Fibroblast of lung (primary cell): ENCODE results near the gene UBE3C. TPM values are rescaled to one million over a fixed set of nuclear protein-coding genes. Genes with fewer than 3 reads are reported as not detected.
A peak's percentile ranks its signal among the peaks of the same experiment; 100 is the strongest.

ENCODE experiments used
- DNase-seq, 2 donors: peaks; one replicate each; pipeline versions ENCODE4 v3.0.0 to v3.0.0-alpha.2; 2010; ENCODE audit warnings: low read depth in 2 of 2
- H2AFZ ChIP-seq: 2 replicates; pipeline ENCODE4 v1.5.1; 2012; ENCODE audit warnings: low read length, control low read depth, inconsistent platforms
- H3K27ac ChIP-seq: 2 replicates; pipeline ENCODE4 v1.5.1; 2011; ENCODE audit warnings: low read length, control low read depth; ENCODE audit not compliant: insufficient read depth
- H3K27me3 ChIP-seq: 2 replicates; pipeline ENCODE4 v1.5.1; 2011; ENCODE audit warnings: mild to moderate bottlenecking, low read length; ENCODE audit not compliant: control insufficient read depth, insufficient read depth
- H3K36me3 ChIP-seq: 2 replicates; pipeline ENCODE4 v1.5.1; 2011; ENCODE audit warnings: low read length; ENCODE audit not compliant: control insufficient read depth, insufficient read depth
- H3K4me1 ChIP-seq: 2 replicates; pipeline ENCODE4 v1.5.1; 2011; ENCODE audit warnings: low read length; ENCODE audit not compliant: control insufficient read depth, insufficient read depth; ENCODE audit errors: extremely low read depth
- H3K4me2 ChIP-seq: 2 replicates; pipeline ENCODE4 v1.5.1; 2011; ENCODE audit warnings: low read length, control low read depth; ENCODE audit not compliant: insufficient read depth; ENCODE audit errors: extremely low read depth
- H3K4me3 ChIP-seq, 4 experiments: fragments of 200-600 bp in 1 of 4; sonication (generic) in 1 of 4; replicated peaks in 1 of 4; 2 replicates each; pipeline ENCODE4 v1.5.1; 2011 to 2016; ENCODE audit warnings: low read length in 4 of 4, low read depth in 3 of 4, mild to moderate bottlenecking in 3 of 4, control low read depth in 2 of 4, inconsistent platforms in 1 of 4, mixed read lengths in 1 of 4; ENCODE audit not compliant: insufficient read depth in 1 of 4; ENCODE audit errors: control extremely low read depth in 1 of 4
- H3K79me2 ChIP-seq: 2 replicates; pipeline ENCODE4 v1.5.1; 2012; ENCODE audit warnings: mild to moderate bottlenecking, low read length, inconsistent platforms; ENCODE audit not compliant: control insufficient read depth, insufficient read depth
- H3K9ac ChIP-seq: 2 replicates; pipeline ENCODE4 v1.5.1; 2011; ENCODE audit warnings: mild to moderate bottlenecking, low read length, control low read depth; ENCODE audit not compliant: insufficient read depth
- H3K9me3 ChIP-seq: 2 replicates; pipeline ENCODE4 v1.5.1; 2012; ENCODE audit warnings: low read depth, low read length; ENCODE audit not compliant: control insufficient read depth, insufficient read depth
- H4K20me1 ChIP-seq: 2 replicates; pipeline ENCODE4 v1.5.1; 2011; ENCODE audit warnings: low read length; ENCODE audit not compliant: control insufficient read depth, insufficient read depth; ENCODE audit errors: extremely low read depth
- EZH2 ChIP-seq: IDR thresholded peaks from 2 replicates; pipeline ENCODE4 v1.5.1; 2012; ENCODE audit warnings: low read length, control low read depth, mild to moderate bottlenecking; ENCODE audit errors: missing control alignments
- polyA plus RNA-seq, 2 donors: library from polyadenylated mRNA; depleted of rRNA in 1 of 2; stranded (reverse) in 1 of 2; unstranded in 1 of 2; fragments of >200 nt; gene quantifications; 2 replicates each; pipeline ENCODE4 v1.2.1, GENCODE V29; 2011 to 2012; ENCODE audit warnings: missing spikeins in 1 of 2
- total RNA-seq: library from RNA; depleted of rRNA; stranded (reverse); fragments of >200 nt; gene quantifications from 2 replicates; pipeline ENCODE4 v1.2.1, GENCODE V29; 2014
- TF ChIP-seq, protein P1 (sequence below), 2 donors: IDR thresholded peaks in 1 of 2; conservative IDR thresholded peaks in 1 of 2; 1 replicate in 1 of 2; 2 replicates in 1 of 2; pipeline ENCODE4 v1.5.1; 2011 to 2012; ENCODE audit warnings: low read length in 2 of 2, control low read depth in 1 of 2, inconsistent platforms in 1 of 2, low read depth in 1 of 2, mild to moderate bottlenecking in 1 of 2

Gene UBE3C
- total and polyA plus RNA-seq, 2 donors (not counting 1 experiment from before 2014, with no cell fraction given): 76.2 to 91.0 TPM

DNA sequence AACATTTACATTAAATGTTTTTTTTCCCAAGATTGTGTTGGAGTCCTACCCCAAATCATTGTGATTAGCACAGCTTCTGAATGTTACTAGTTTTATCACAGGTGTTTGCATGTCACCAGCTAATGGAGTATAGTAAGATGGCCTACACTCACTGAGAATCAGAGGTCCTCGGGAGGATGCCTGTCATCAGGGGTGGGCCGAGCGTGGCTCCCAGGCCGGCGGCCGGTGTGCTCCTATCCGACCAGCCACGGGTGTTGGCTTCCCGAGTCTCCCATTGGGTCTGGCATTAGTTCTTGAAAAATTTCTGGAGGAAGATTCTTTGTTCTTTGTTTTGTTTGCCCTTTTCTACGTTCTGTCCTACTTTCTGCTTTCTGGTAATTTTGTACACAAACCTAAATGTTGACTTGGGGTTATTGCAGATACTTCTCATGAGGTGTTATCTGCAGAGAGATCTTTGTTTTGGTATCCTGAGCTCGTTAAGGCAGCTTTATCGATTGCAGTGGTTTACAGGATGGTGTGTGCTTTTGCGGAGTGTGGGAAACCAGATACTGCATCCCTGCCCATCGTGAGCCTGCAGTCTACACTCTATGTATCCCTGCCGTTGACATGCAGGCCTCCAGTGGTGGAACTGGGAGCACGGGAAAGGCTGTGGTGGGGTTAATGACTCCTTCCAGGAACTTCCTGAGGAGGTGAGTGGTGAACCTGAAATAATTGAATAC lies 130.8 kb downstream of the UBE3C start:
- Histone ChIP-seq H2AFZ (no peak overlapping the region), H3K9me3 (no peaks in the 10 kb centered on the region), H3K4me1 (peaks cover 9% of the 10 kb centered on the region), H3K27me3 (no peaks in the 10 kb centered on the region), H3K4me3 (no peak overlapping the region), H3K36me3 (peaks cover 18% of the 10 kb centered on the region), H3K4me2 (no peak overlapping the region), H3K79me2 (no peaks in the 10 kb centered on the region), H3K27ac (no peak overlapping the region), H3K9ac (no peak overlapping the region), H4K20me1 (no peaks in the 10 kb centered on the region)
- TF ChIP-seq, protein P1, sequence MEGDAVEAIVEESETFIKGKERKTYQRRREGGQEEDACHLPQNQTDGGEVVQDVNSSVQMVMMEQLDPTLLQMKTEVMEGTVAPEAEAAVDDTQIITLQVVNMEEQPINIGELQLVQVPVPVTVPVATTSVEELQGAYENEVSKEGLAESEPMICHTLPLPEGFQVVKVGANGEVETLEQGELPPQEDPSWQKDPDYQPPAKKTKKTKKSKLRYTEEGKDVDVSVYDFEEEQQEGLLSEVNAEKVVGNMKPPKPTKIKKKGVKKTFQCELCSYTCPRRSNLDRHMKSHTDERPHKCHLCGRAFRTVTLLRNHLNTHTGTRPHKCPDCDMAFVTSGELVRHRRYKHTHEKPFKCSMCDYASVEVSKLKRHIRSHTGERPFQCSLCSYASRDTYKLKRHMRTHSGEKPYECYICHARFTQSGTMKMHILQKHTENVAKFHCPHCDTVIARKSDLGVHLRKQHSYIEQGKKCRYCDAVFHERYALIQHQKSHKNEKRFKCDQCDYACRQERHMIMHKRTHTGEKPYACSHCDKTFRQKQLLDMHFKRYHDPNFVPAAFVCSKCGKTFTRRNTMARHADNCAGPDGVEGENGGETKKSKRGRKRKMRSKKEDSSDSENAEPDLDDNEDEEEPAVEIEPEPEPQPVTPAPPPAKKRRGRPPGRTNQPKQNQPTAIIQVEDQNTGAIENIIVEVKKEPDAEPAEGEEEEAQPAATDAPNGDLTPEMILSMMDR (conservative IDR thresholded peaks at IDR 0.05 in 1 of 2, IDR thresholded peaks at IDR 0.05 in 1 of 2; ENCODE audit: low read depth in 1 of 2, low read length in 2 of 2): no peak
- no peak for TF ChIP-seq EZH2
- no peak for DNase-seq

DNA sequence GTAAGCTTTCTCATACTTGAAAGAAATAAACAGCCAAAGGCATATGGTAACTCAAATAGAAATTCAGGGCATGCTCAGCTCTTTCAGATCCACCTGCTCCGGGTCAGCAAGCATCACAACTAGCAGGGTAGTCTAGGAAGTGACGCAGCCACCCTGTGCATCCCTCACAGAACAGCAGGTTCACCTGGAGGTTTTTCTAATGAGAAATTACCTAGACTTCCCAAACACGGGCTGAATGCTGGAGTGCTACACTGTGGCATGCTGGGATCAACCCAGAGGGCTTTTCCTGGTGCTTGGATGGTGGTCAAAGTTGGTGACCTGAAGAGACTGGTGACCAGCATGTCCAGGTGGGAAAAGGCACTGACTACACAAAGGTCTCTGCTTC lies 131.3 kb downstream of the UBE3C start:
- no peak overlapping the region for H3K27ac ChIP-seq
- DNase-seq: no peak
- H3K9me3 ChIP-seq: no peaks in the 10 kb centered on the region
- H3K36me3 ChIP-seq: peaks cover 18% of the 10 kb centered on the region
- no peaks in the 10 kb centered on the region for H3K79me2 ChIP-seq
- peaks cover 9% of the 10 kb centered on the region for H3K4me1 ChIP-seq
- H3K4me2 ChIP-seq: no peak overlapping the region
- H2AFZ ChIP-seq: no peak overlapping the region
- H3K4me3 ChIP-seq: no peak overlapping the region
- no peaks in the 10 kb centered on the region for H3K27me3 ChIP-seq
- H4K20me1 ChIP-seq: no peaks in the 10 kb centered on the region
- TF ChIP-seq, protein P1 (conservative IDR thresholded peaks at IDR 0.05 in 1 of 2, IDR thresholded peaks at IDR 0.05 in 1 of 2; ENCODE audit: low read depth in 1 of 2, low read length in 2 of 2): no peak
- TF ChIP-seq EZH2: no peak
- no peak overlapping the region for H3K9ac ChIP-seq

DNA sequence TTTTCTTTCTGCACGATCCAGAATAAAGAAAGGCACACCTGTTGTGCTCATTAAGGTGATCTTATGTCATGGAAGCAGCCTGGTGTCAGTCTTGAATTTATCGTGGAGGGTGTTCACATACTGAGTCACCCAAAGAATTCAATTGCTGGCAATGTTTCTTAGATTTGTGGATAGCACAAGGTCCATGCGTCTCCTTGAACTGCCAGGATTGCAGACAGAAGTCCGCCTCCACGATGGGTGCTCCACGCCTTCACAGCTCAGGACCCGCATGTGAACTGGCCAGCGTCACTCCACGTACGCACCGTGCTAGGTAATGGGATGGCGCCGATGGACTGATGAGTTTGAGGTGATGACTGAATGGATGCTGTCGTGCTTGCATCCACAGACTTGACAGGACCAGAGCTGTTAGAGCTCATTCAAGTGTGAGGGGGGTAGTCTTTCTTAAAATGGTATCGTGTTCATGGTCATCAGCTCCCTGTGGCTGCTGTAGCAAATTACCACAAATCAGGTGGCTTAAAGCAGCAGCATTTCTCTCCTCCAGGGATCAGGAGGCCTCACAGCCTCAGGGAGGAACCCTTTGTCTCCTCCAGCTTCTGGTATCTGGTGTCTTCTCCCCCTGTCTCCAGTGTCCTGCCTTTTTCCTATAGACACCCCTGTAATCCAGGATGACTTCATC lies 132.7 kb downstream of the UBE3C start:
- no peak for TF ChIP-seq EZH2
- TF ChIP-seq, protein P1 (conservative IDR thresholded peaks at IDR 0.05 in 1 of 2, IDR thresholded peaks at IDR 0.05 in 1 of 2; ENCODE audit: low read depth in 1 of 2, low read length in 2 of 2): no peak

More for the DNA sequence above, 132.7 kb downstream of the UBE3C start:
- Histone ChIP-seq H3K4me2 (no peak overlapping the region), H4K20me1 (no peaks in the 10 kb centered on the region), H3K9ac (no peak overlapping the region), H3K79me2 (no peaks in the 10 kb centered on the region), H3K9me3 (no peaks in the 10 kb centered on the region), H3K4me1 (peaks cover 9% of the 10 kb centered on the region), H2AFZ (no peak overlapping the region), H3K27ac (peak overlapping the region; percentile 44), H3K27me3 (no peaks in the 10 kb centered on the region), H3K4me3 (no peak overlapping the region), H3K36me3 (peaks cover 15% of the 10 kb centered on the region)
- DNase-seq: peak; percentile 19 to 78
